DLD1 (cell line): ENCODE data around the gene PRKN.

ENCODE experiments used
- in situ Hi-C: cut with HindIII; loops from 2 replicates; pipeline ENCODE4 v1.10.0; 2017; ENCODE audit warnings: low sequenced_read_pairs

PRKN gene

GRCh38 chr6:162343198-162343935, 384.2 kb downstream of the PRKN start:
- in situ Hi-C loops = no loop called here

GRCh38 chr6:162337412-162337811, 390.2 kb downstream of the PRKN start:
- in situ Hi-C loops = no loop called here

- in situ Hi-C loops = no loop called here
These were observed 391.2 kb downstream of the PRKN start for GRCh38 chr6:162336359-162336758.

- in situ Hi-C loops = no loop called here
These were observed 395.2 kb downstream of the PRKN start for GRCh38 chr6:162332365-162332764.

- in situ Hi-C loops = no loop called here
These were observed 395.7 kb downstream of the PRKN start for GRCh38 chr6:162331911-162332310.

GRCh38 chr6:162325826-162326225, 401.7 kb downstream of the PRKN start:
- in situ Hi-C loops = no loop called here

- in situ Hi-C loops = no loop called here
These were observed 402.5 kb downstream of the PRKN start for GRCh38 chr6:162325051-162325450.

- in situ Hi-C loops = no loop called here
These were observed 412.3 kb downstream of the PRKN start for GRCh38 chr6:162315291-162315690.

- in situ Hi-C loops = no loop called here
These were observed 413.5 kb downstream of the PRKN start for GRCh38 chr6:162313922-162314660.

- in situ Hi-C loops = no loop called here
These were observed 419.7 kb downstream of the PRKN start for GRCh38 chr6:162307865-162308264.

GRCh38 chr6:162306616-162307015, 420.9 kb downstream of the PRKN start:
- in situ Hi-C loops = no loop called here

GRCh38 chr6:162301128-162301527, 426.4 kb downstream of the PRKN start:
- in situ Hi-C loops = no loop called here

- in situ Hi-C loops = no loop called here
These were observed 433.5 kb downstream of the PRKN start for GRCh38 chr6:162294029-162294428.

GRCh38 chr6:162292915-162293314, 434.7 kb downstream of the PRKN start:
- in situ Hi-C loops = no loop called here

GRCh38 chr6:162290846-162291465, 436.6 kb downstream of the PRKN start:
- in situ Hi-C loops = no loop called here

GRCh38 chr6:162289972-162290371, 437.6 kb downstream of the PRKN start:
- in situ Hi-C loops = no loop called here

GRCh38 chr6:162273986-162274385, 453.6 kb downstream of the PRKN start:
- in situ Hi-C loops = no loop called here

- in situ Hi-C loops = no loop called here
These were observed 455.6 kb downstream of the PRKN start for GRCh38 chr6:162271922-162272321.

- in situ Hi-C loops = no loop called here
These were observed 456.6 kb downstream of the PRKN start for GRCh38 chr6:162270966-162271365.

- in situ Hi-C loops = no loop called here
These were observed 459.9 kb downstream of the PRKN start for GRCh38 chr6:162267641-162268040.

- in situ Hi-C loops = no loop called here
These were observed 460.4 kb downstream of the PRKN start for GRCh38 chr6:162267126-162267525.

- in situ Hi-C loops = no loop called here
These were observed 463.0 kb downstream of the PRKN start for GRCh38 chr6:162264581-162264980.
